ENCODE data around the gene ZNF365.
A peak's percentile ranks its signal among the peaks of the same experiment; 100 is the strongest.
"Not testable (repeated sequence)": the region's sequence is repeated elsewhere in the genome, so short reads cannot be mapped to it uniquely, and the experiment has no call there.

Gene ZNF365

GRCh38 chr10:62373995-62374861, at the start of gene ZNF365:
Gene ZNF365, plus strand, starts transcription at chr10:62374369. Its CDS starts 1,825 bp downstream, at chr10:62376194.
- DNase-seq (ENCODE audit: low spot score): peak; percentile 72

- DNase-seq (ENCODE audit: low spot score): no peak
These were observed 48.0 kb upstream of the ZNF365 start for GRCh38 chr10:62326176-62326575.

GRCh38 chr10:62327885-62328284, 46.3 kb upstream of the ZNF365 start:
- DNase-seq (ENCODE audit: low spot score): no peak

GRCh38 chr10:62330213-62330612, 44.0 kb upstream of the ZNF365 start:
- DNase-seq (ENCODE audit: low spot score): no peak

- DNase-seq (ENCODE audit: low spot score): no peak
These were observed 41.8 kb upstream of the ZNF365 start for GRCh38 chr10:62332406-62332805.

- DNase-seq (ENCODE audit: low spot score): no peak
These were observed 40.9 kb upstream of the ZNF365 start for GRCh38 chr10:62333135-62333889.

- no peak for DNase-seq (ENCODE audit: low spot score)
These were observed 40.0 kb upstream of the ZNF365 start for GRCh38 chr10:62333988-62334682.

- DNase-seq (ENCODE audit: low spot score): no peak
These were observed 38.8 kb upstream of the ZNF365 start for GRCh38 chr10:62335326-62335725.

GRCh38 chr10:62336404-62336803, 37.8 kb upstream of the ZNF365 start:
- DNase-seq (ENCODE audit: low spot score): no peak

- DNase-seq (ENCODE audit: low spot score): no peak
These were observed 32.8 kb upstream of the ZNF365 start for GRCh38 chr10:62341419-62341818.

- no peak for DNase-seq (ENCODE audit: low spot score)
These were observed 31.2 kb upstream of the ZNF365 start for GRCh38 chr10:62343000-62343399.

GRCh38 chr10:62348029-62348428, 26.1 kb upstream of the ZNF365 start:
- no peak for DNase-seq (ENCODE audit: low spot score)

- DNase-seq (ENCODE audit: low spot score): no peak
These were observed 21.7 kb upstream of the ZNF365 start for GRCh38 chr10:62352356-62352970.

GRCh38 chr10:62354916-62355315, 19.3 kb upstream of the ZNF365 start:
- DNase-seq (ENCODE audit: low spot score): no peak

GRCh38 chr10:62356447-62356846, 17.7 kb upstream of the ZNF365 start:
- DNase-seq (ENCODE audit: low spot score): no peak

GRCh38 chr10:62358151-62358550, 16.0 kb upstream of the ZNF365 start:
- not testable (repeated sequence) for DNase-seq (ENCODE audit: low spot score)

- DNase-seq (ENCODE audit: low spot score): no peak
These were observed 552 bp upstream of the ZNF365 start for GRCh38 chr10:62373639-62373994.

GRCh38 chr10:62374862-62375710, 917 bp downstream of the ZNF365 start:
- peak; percentile 73 for DNase-seq (ENCODE audit: low spot score)

GRCh38 chr10:62376071-62377025, 2.2 kb downstream of the ZNF365 start:
- peak; percentile 62 for DNase-seq (ENCODE audit: low spot score)

- DNase-seq (ENCODE audit: low spot score): peak; percentile 62
These were observed 2.9 kb downstream of the ZNF365 start for GRCh38 chr10:62377026-62377415.

Measured in pons (tissue), 1 donor.